Liver (tissue), 9 donors: ENCODE data around the gene OSBP2. TPM values are rescaled to one million over a fixed set of nuclear protein-coding genes. Genes with fewer than 3 reads are reported as not detected.

Experiments
- DNase-seq: peaks from one replicate; pipeline ENCODE4 v3.0.0-alpha.2; 2017; ENCODE audit warnings: low spot score
- H3K27ac ChIP-seq, 2 donors: one replicate each; pipeline ENCODE4 v1.7.0; 2013; ENCODE audit warnings: inconsistent platforms in 2 of 2, low read length in 2 of 2, control low read depth in 1 of 2, low read depth in 1 of 2, mild to moderate bottlenecking in 1 of 2
- H3K27me3 ChIP-seq, 4 donors: one replicate each; pipeline versions ENCODE4 v1.6.1 to v1.7.0; 2013; ENCODE audit warnings: low read length in 3 of 4, inconsistent platforms in 1 of 4, mild to moderate bottlenecking in 1 of 4, moderate library complexity in 1 of 4; ENCODE audit not compliant: control insufficient read depth in 4 of 4, insufficient read depth in 4 of 4
- H3K36me3 ChIP-seq, 4 donors: one replicate each; pipeline versions ENCODE4 v1.6.1 to v1.7.0; 2013; ENCODE audit warnings: low read length in 3 of 4, mild to moderate bottlenecking in 3 of 4, low read depth in 1 of 4, moderate library complexity in 1 of 4; ENCODE audit not compliant: control insufficient read depth in 4 of 4, insufficient read depth in 3 of 4
- H3K4me1 ChIP-seq, 4 donors: one replicate each; pipeline versions ENCODE4 v1.6.1 to v1.7.0; 2013; ENCODE audit warnings: low read length in 3 of 4, mild to moderate bottlenecking in 3 of 4, moderate library complexity in 1 of 4; ENCODE audit not compliant: control insufficient read depth in 4 of 4, insufficient read depth in 4 of 4
- H3K4me3 ChIP-seq, 3 donors: one replicate each; pipeline versions ENCODE4 v1.6.1 to v1.7.0; 2013; ENCODE audit warnings: low read length in 3 of 3, control low read depth in 1 of 3, low read depth in 1 of 3, mild to moderate bottlenecking in 1 of 3
- H3K9ac ChIP-seq, 2 donors: one replicate each; pipeline ENCODE4 v1.7.0; 2013; ENCODE audit warnings: low read length in 2 of 2, mild to moderate bottlenecking in 2 of 2, moderate library complexity in 2 of 2, control low read depth in 1 of 2, low read depth in 1 of 2
- H3K9me3 ChIP-seq, 4 donors: one replicate each; pipeline versions ENCODE4 v1.6.1 to v1.7.0; 2013; ENCODE audit warnings: low read length in 3 of 4; ENCODE audit not compliant: control insufficient read depth in 4 of 4
- CTCF ChIP-seq: fragments of 150-350 bp; IDR thresholded peaks from 2 replicates; pipeline ENCODE4 v1.5.1; 2017; ENCODE audit warnings: improper control_type of control experiment, low read depth, low read length; ENCODE audit not compliant: missing input control
- EGR1 ChIP-seq, 2 donors: IDR thresholded peaks; 2 replicates each; pipeline ENCODE4 v1.6.1; 2016 to 2018; ENCODE audit warnings: antibody characterized with exemption in 2 of 2, low read depth in 2 of 2
- FOXA1 ChIP-seq: IDR thresholded peaks from 2 replicates; pipeline ENCODE4 v1.6.1; 2016; ENCODE audit warnings: antibody characterized with exemption
- FOXA2 ChIP-seq: IDR thresholded peaks from 2 replicates; pipeline ENCODE4 v1.6.1; 2016; ENCODE audit warnings: antibody characterized with exemption
- GABPA ChIP-seq, 2 donors: IDR thresholded peaks in 1 of 2; conservative IDR thresholded peaks in 1 of 2; 2 replicates each; pipeline ENCODE4 v1.6.1; 2016; ENCODE audit warnings: antibody characterized with exemption in 2 of 2, mild to moderate bottlenecking in 1 of 2, moderate library complexity in 1 of 2
- HNF4A ChIP-seq, 2 donors: conservative IDR thresholded peaks; 2 replicates each; pipeline ENCODE4 v1.6.1; 2016; ENCODE audit warnings: antibody characterized with exemption in 2 of 2, mild to moderate bottlenecking in 2 of 2
- HNF4G ChIP-seq: IDR thresholded peaks from 2 replicates; pipeline ENCODE4 v1.6.1; 2016; ENCODE audit warnings: antibody characterized with exemption
- JUND ChIP-seq, 2 donors: IDR thresholded peaks; 2 replicates each; pipeline ENCODE4 v1.6.1; 2016; ENCODE audit warnings: antibody characterized with exemption in 2 of 2
- MAX ChIP-seq: IDR thresholded peaks from 2 replicates; pipeline ENCODE4 v1.6.1; 2016; ENCODE audit warnings: antibody characterized with exemption
- NR2F2 ChIP-seq: IDR thresholded peaks from 2 replicates; pipeline ENCODE4 v1.6.1; 2016; ENCODE audit warnings: antibody characterized with exemption
- RAD21 ChIP-seq, 2 donors: IDR thresholded peaks; 2 replicates each; pipeline ENCODE4 v1.6.1; 2016; ENCODE audit warnings: antibody characterized with exemption in 2 of 2, mild to moderate bottlenecking in 2 of 2
- RXRA ChIP-seq, 2 donors: IDR thresholded peaks; 2 replicates each; pipeline ENCODE4 v1.6.1; 2017 to 2018; ENCODE audit warnings: antibody characterized with exemption in 2 of 2, mild to moderate bottlenecking in 1 of 2
- SP1 ChIP-seq: IDR thresholded peaks from 2 replicates; pipeline ENCODE4 v1.6.1; 2018; ENCODE audit warnings: antibody characterized with exemption, mild to moderate bottlenecking
- TAF1 ChIP-seq: conservative IDR thresholded peaks from 2 replicates; pipeline ENCODE4 v1.6.1; 2016; ENCODE audit warnings: antibody characterized with exemption, mild to moderate bottlenecking
- YY1 ChIP-seq: IDR thresholded peaks from 2 replicates; pipeline ENCODE4 v1.6.1; 2016; ENCODE audit warnings: antibody characterized with exemption, mild to moderate bottlenecking
- ZBTB33 ChIP-seq: IDR thresholded peaks from 2 replicates; pipeline ENCODE4 v1.6.1; 2016; ENCODE audit warnings: antibody characterized with exemption
- WGBS: extraction: QIAGEN DNeasy Blood & Tissue Kit; methylation state at CpG from one replicate; pipeline ENCODE4 v1.1.7; 2013; 5-methylcytosine and 5-hydroxymethylcytosine counted together
- polyA plus RNA-seq, 2 donors: library from polyadenylated mRNA; stranded (reverse) in 1 of 2; unstranded in 1 of 2; fragments of 200-250 nt in 1 of 2; fragments of >200 nt in 1 of 2; fragmentation: Nextera tagmentation in 1 of 2; extraction: Ambion mirVana in 1 of 2; gene quantifications; one replicate each; pipeline versions ENCODE4 v1.2.1 to v1.2.3, GENCODE V29; 2013 to 2015
- total RNA-seq, 2 donors: library from RNA; depleted of rRNA; stranded (reverse); fragments of >200 nt; gene quantifications; one replicate each; pipeline ENCODE4 v1.2.3, GENCODE V29; 2014
- donor health status: healthy.
- donor health status: healthy.
- donor health status: healthy.
- donor health status: healthy.
- donor health status: healthy.

The OSBP2 gene
- total and polyA plus RNA-seq, 4 donors, result 0.43 to 192 (median 0.86) TPM

GRCh38 chr22:30928401-30928800 is 233.7 kb downstream of the OSBP2 start:
- Histone ChIP-seq H3K4me3 (no peak overlapping the region), H3K27me3 (no peaks in the 10 kb centered on the region), H3K9me3 (no peaks in the 10 kb centered on the region), H3K27ac (no peak overlapping the region), H3K4me1 (no peaks in the 10 kb centered on the region), H3K9ac (no peak overlapping the region), H3K36me3 (peaks cover 7 to 81% (median 49%) of the 10 kb centered on the region in 4 donors)
- DNase-seq, result no peak
- TF ChIP-seq FOXA2, result no peak
- TF ChIP-seq CTCF, result no peak
- no peak for TF ChIP-seq FOXA1
- no peak for TF ChIP-seq ZBTB33
- no peak for TF ChIP-seq NR2F2
- no peak for TF ChIP-seq HNF4A (conservative IDR thresholded peaks at IDR 0.05)
- TF ChIP-seq TAF1, result no peak
- no peak for TF ChIP-seq RAD21 (IDR thresholded peaks at IDR 0.05)
- no peak for TF ChIP-seq SP1
- TF ChIP-seq HNF4G, result no peak
- TF ChIP-seq GABPA (IDR thresholded peaks at IDR 0.05 in 1 of 2, conservative IDR thresholded peaks at IDR 0.05 in 1 of 2), result no peak
- TF ChIP-seq RXRA (IDR thresholded peaks at IDR 0.05), result no peak
- WGBS, result 97% methylated on average over 6 of the region's 6 CpGs

GRCh38 chr22:30930228-30930627 is 235.6 kb downstream of the OSBP2 start:
- 92% methylated on average over 3 of the region's 3 CpGs for WGBS
- no peak overlapping the region for H3K9ac ChIP-seq
- no peaks in the 10 kb centered on the region for H3K27me3 ChIP-seq
- no peaks in the 10 kb centered on the region for H3K9me3 ChIP-seq
- no peaks in the 10 kb centered on the region for H3K4me1 ChIP-seq
- peaks cover 16 to 95% (median 62%) of the 10 kb centered on the region in 4 donors for H3K36me3 ChIP-seq
- DNase-seq, result no peak
- no peak overlapping the region for H3K27ac ChIP-seq
- TF ChIP-seq RAD21 (IDR thresholded peaks at IDR 0.05), result no peak
- TF ChIP-seq HNF4A (conservative IDR thresholded peaks at IDR 0.05), result no peak
- no peak for TF ChIP-seq CTCF
- no peak for TF ChIP-seq SP1
- no peak for TF ChIP-seq TAF1
- TF ChIP-seq HNF4G, result no peak
- no peak for TF ChIP-seq NR2F2
- no peak for TF ChIP-seq GABPA (IDR thresholded peaks at IDR 0.05 in 1 of 2, conservative IDR thresholded peaks at IDR 0.05 in 1 of 2)
- no peak for TF ChIP-seq MAX
- no peak for TF ChIP-seq YY1
- no peak for TF ChIP-seq EGR1 (IDR thresholded peaks at IDR 0.05; ENCODE audit: low read depth in 2 of 2)
- no peak for TF ChIP-seq JUND (IDR thresholded peaks at IDR 0.05)
- TF ChIP-seq FOXA2, result no peak
- no peak for TF ChIP-seq RXRA (IDR thresholded peaks at IDR 0.05)
- TF ChIP-seq ZBTB33, result no peak
- no peak overlapping the region for H3K4me3 ChIP-seq
